ENCODE results near the gene SEBOX. TPM values are rescaled to one million over a fixed set of nuclear protein-coding genes. Genes with fewer than 3 reads are reported as not detected.

SEBOX gene
- total RNA-seq, 3 donors from 2014 or later, result not detected

GRCh38 chr17:28317966-28318758, 46.8 kb downstream of the SEBOX start:
- Mint-ChIP-seq H3K4me3 (peak overlapping the region; percentile 88), H3K36me3 (ENCODE audit: insufficient read depth) (no peaks in the 10 kb centered on the region), H3K9me3 (no peaks in the 10 kb centered on the region), H3K4me1 (ENCODE audit: low read depth) (peaks cover 24% of the 10 kb centered on the region), H3K27me3 (ENCODE audit: low read depth) (no peaks in the 10 kb centered on the region)
- DNase-seq, result no peak
- peak; percentile 2 for ATAC-seq

- Mint-ChIP-seq H3K4me1 (ENCODE audit: low read depth) (peaks cover 24% of the 10 kb centered on the region), H3K36me3 (ENCODE audit: insufficient read depth) (no peaks in the 10 kb centered on the region), H3K9me3 (no peaks in the 10 kb centered on the region), H3K4me3 (peak overlapping the region; percentile 88), H3K27me3 (ENCODE audit: low read depth) (no peaks in the 10 kb centered on the region)
- ATAC-seq (no peak), DNase-seq (no peak)
Observed at GRCh38 chr17:28317099-28317965, 47.7 kb downstream of the SEBOX start.

DNA sequence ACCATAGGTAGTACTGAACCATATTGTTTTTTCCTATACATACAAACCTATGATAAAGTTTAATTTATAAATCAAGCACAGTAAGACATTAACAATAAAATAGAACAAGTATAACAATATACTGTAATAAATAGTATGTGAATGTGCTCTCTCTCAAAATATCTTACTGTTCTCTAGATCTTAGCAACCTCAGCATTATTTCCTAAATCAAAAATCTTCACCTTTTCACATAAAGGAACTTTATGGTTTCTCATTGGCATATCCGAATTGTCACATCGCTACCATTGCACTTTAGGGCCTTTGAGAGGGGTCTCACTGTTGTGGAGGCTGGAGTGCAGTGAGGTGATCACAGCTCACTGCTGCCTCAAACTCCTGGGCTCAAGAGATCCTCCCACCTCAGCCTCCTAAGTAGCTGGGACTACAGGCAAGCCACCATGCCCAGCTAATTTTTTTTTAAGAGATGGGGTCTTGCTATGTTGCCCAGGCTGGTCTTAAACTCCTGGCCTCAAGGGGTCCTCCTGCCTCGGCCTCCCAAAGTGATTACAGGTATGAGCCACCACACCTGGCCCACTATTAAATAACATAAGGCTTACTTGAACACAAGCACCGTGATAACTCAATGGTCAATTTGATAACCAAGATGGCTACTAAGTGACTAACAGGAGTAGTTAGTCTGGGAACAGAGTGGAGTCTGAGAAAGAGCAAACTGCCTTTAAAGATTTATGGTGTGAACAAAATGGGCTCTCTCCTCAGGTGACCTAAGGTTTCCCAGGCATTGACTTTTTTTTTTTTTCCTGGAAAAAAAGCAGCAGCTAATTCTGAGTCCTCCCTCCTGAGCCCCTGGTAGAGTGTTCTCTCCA, 48.9 kb downstream of the SEBOX start:
- H3K4me1 Mint-ChIP-seq (ENCODE audit: low read depth), result peaks cover 24% of the 10 kb centered on the region
- no peaks in the 10 kb centered on the region for H3K27me3 Mint-ChIP-seq (ENCODE audit: low read depth)
- no peak overlapping the region for H3K4me3 Mint-ChIP-seq
- H3K36me3 Mint-ChIP-seq (ENCODE audit: insufficient read depth), result no peaks in the 10 kb centered on the region
- DNase-seq, result no peak
- no peaks in the 10 kb centered on the region for H3K9me3 Mint-ChIP-seq
- ATAC-seq, result no peak

- no peaks in the 10 kb centered on the region for H3K36me3 Mint-ChIP-seq (ENCODE audit: insufficient read depth)
- no peak overlapping the region for H3K4me3 Mint-ChIP-seq
- H3K9me3 Mint-ChIP-seq, result no peaks in the 10 kb centered on the region
- DNase-seq (no peak), ATAC-seq (no peak)
- peaks cover 12% of the 10 kb centered on the region for H3K4me1 Mint-ChIP-seq (ENCODE audit: low read depth)
- no peaks in the 10 kb centered on the region for H3K27me3 Mint-ChIP-seq (ENCODE audit: low read depth)
Observed at GRCh38 chr17:28313841-28314240, 51.2 kb downstream of the SEBOX start.

Other genes with a start within 250 kb of the SEBOX start
- 10 to 100 TPM; 41.3 to 55.1 (median 44.8) TPM for gene TMEM97, start 46.0 kb downstream of the SEBOX start, total RNA-seq
- 10 to 100 TPM; 18.1 to 22.1 (median 19.4) TPM for gene IFT20, start 29.7 kb downstream of the SEBOX start, total RNA-seq
- gene TNFAIP1, start 29.4 kb downstream of the SEBOX start, total RNA-seq, result 10 to 100 TPM; 19.5 to 24.2 (median 23.1) TPM
- 100 to 1,000 TPM; 141 to 168 (median 150) TPM for gene POLDIP2, start 7.7 kb downstream of the SEBOX start, total RNA-seq
- 1 to 10 TPM in 1 of 3 donors, under 1 TPM in 2; 0.60 to 1.1 (median 0.94) TPM for gene VTN, start 5.1 kb upstream of the SEBOX start, total RNA-seq
- gene SARM1, start 6.5 kb upstream of the SEBOX start, total RNA-seq, result 10 to 100 TPM; 28.5 to 30.9 (median 29.2) TPM
- gene SLC46A1, start 41.0 kb upstream of the SEBOX start, total RNA-seq, result 1 to 10 TPM; 4.8 to 5.3 (median 4.9) TPM
- gene SLC13A2, start 108.4 kb upstream of the SEBOX start, total RNA-seq, result not detected
- not detected for gene FOXN1, start 141.1 kb upstream of the SEBOX start, total RNA-seq
- gene UNC119, start 187.4 kb upstream of the SEBOX start, total RNA-seq, result 10 to 100 TPM; 21.7 to 26.0 (median 21.8) TPM
- 10 to 100 TPM; 47.0 to 49.9 (median 48.3) TPM for gene PIGS, start 206.3 kb upstream of the SEBOX start, total RNA-seq
- 10 to 100 TPM; 12.4 to 18.4 (median 16.5) TPM for gene ALDOC, start 211.7 kb upstream of the SEBOX start, total RNA-seq
- 10 to 100 TPM; 23.8 to 30.4 (median 30.1) TPM for gene SPAG5, start 233.8 kb upstream of the SEBOX start, total RNA-seq
- gene RSKR, start 249.0 kb upstream of the SEBOX start, total RNA-seq, result 10 to 100 TPM; 24.6 to 25.3 (median 24.7) TPM

All from activated T-cell treated with anti-CD3 and anti-CD28 coated beads, Interleukin-2, amount 50 U/mL, for 4 hours (primary cell).